ENCODE results near the gene LRRC8D. TPM values are rescaled to one million over a fixed set of nuclear protein-coding genes. Genes with fewer than 3 reads are reported as not detected.
"Not testable (repeated sequence)": the region's sequence is repeated elsewhere in the genome, so short reads cannot be mapped to it uniquely, and the experiment has no call there.

The LRRC8D gene
- total RNA-seq, 2 donors from 2014 or later: 7.6 to 13.0 TPM

- 51 to 64% methylated on average over 4 of the region's 4 CpGs for WGBS, 2 donors
- Histone ChIP-seq H3K9me3 (no peaks in the 10 kb centered on the region), H3K27me3 (no peaks in the 10 kb centered on the region), H3K4me1 (no peaks in the 10 kb centered on the region), H3K36me3 (replicated peaks in 1 of 2; ENCODE audit: insufficient read depth in 1 of 2, low read depth in 2 of 2) (no peaks in the 10 kb centered on the region), H3K4me3 (no peak overlapping the region), H3K27ac (no peak overlapping the region)
- ATAC-seq (no peak), DNase-seq (no peak)
- no peak for TF ChIP-seq CTCF (IDR thresholded peaks at IDR 0.05)
- no peak for TF ChIP-seq POLR2A (IDR thresholded peaks at IDR 0.05)
- intact Hi-C loops (cut with DNase I): no loop called here
Measured at GRCh38 chr1:89974696-89975470, 154.1 kb downstream of the LRRC8D start.

GRCh38 chr1:89975540-89976125 lies 154.8 kb downstream of the LRRC8D start:
- TF ChIP-seq POLR2A (IDR thresholded peaks at IDR 0.05) (no peak), CTCF (IDR thresholded peaks at IDR 0.05) (no peak)
- intact Hi-C loops (cut with DNase I): no loop called here
- ATAC-seq (no peak), DNase-seq (no peak)
- Histone ChIP-seq H3K27ac (no peak overlapping the region), H3K36me3 (replicated peaks in 1 of 2; ENCODE audit: insufficient read depth in 1 of 2, low read depth in 2 of 2) (no peaks in the 10 kb centered on the region), H3K4me3 (no peak overlapping the region), H3K9me3 (no peaks in the 10 kb centered on the region), H3K4me1 (no peaks in the 10 kb centered on the region), H3K27me3 (no peaks in the 10 kb centered on the region)
- WGBS, 2 donors: 60 to 71% methylated on average over 4 of the region's 4 CpGs

- no peaks in the 10 kb centered on the region for H3K36me3 ChIP-seq (replicated peaks in 1 of 2; ENCODE audit: insufficient read depth in 1 of 2, low read depth in 2 of 2)
- TF ChIP-seq POLR2A (IDR thresholded peaks at IDR 0.05) (no peak), CTCF (IDR thresholded peaks at IDR 0.05) (no peak)
- DNase-seq (no peak), ATAC-seq (no peak)
- 93 to 100% methylated on average over 1 of the region's 1 CpG for WGBS, 2 donors
- no peak overlapping the region for H3K4me3 ChIP-seq
- H3K27ac ChIP-seq: no peak overlapping the region
- H3K4me1 ChIP-seq: no peaks in the 10 kb centered on the region
- intact Hi-C loops (cut with DNase I): no loop called here
- H3K9me3 ChIP-seq: no peaks in the 10 kb centered on the region
- no peaks in the 10 kb centered on the region for H3K27me3 ChIP-seq
Measured at GRCh38 chr1:89978755-89979154, 157.9 kb downstream of the LRRC8D start.

GRCh38 chr1:89980605-89981004 lies 159.8 kb downstream of the LRRC8D start:
- H3K4me3 ChIP-seq: no peak overlapping the region
- no peaks in the 10 kb centered on the region for H3K27me3 ChIP-seq
- H3K36me3 ChIP-seq (replicated peaks in 1 of 2; ENCODE audit: insufficient read depth in 1 of 2, low read depth in 2 of 2): no peaks in the 10 kb centered on the region
- no peak for DNase-seq
- intact Hi-C loops (cut with DNase I): no loop called here
- no peak for ATAC-seq
- WGBS, 2 donors: 73 to 79% methylated on average over 4 of the region's 4 CpGs
- no peak for TF ChIP-seq POLR2A (IDR thresholded peaks at IDR 0.05)
- no peak overlapping the region for H3K27ac ChIP-seq
- no peaks in the 10 kb centered on the region for H3K9me3 ChIP-seq
- no peaks in the 10 kb centered on the region for H3K4me1 ChIP-seq

- H3K4me1 ChIP-seq; H3K27me3 ChIP-seq; intact Hi-C loops (cut with DNase I); H3K27ac ChIP-seq; H3K4me3 ChIP-seq; H3K9me3 ChIP-seq; ATAC-seq; H3K36me3 ChIP-seq (replicated peaks in 1 of 2; ENCODE audit: insufficient read depth in 1 of 2, low read depth in 2 of 2): not testable (repeated sequence)
- peak in 1 of 4 donors; percentile 17 for DNase-seq
- WGBS, 2 donors: 53 to 61% methylated on average over 2 of the region's 2 CpGs
Measured at GRCh38 chr1:89982846-89983245, 162.0 kb downstream of the LRRC8D start.

GRCh38 chr1:89984564-89985116 lies 163.8 kb downstream of the LRRC8D start:
- intact Hi-C loops (cut with DNase I): loop anchor here (5.0 kb wide), 1 partner anchor 182 kb away; no protein-coding TSS in a partner anchor
- H3K4me1 ChIP-seq; H3K36me3 ChIP-seq (replicated peaks in 1 of 2; ENCODE audit: insufficient read depth in 1 of 2, low read depth in 2 of 2); H3K4me3 ChIP-seq; H3K27ac ChIP-seq; DNase-seq; H3K27me3 ChIP-seq; ATAC-seq; H3K9me3 ChIP-seq: not testable (repeated sequence)
- WGBS, 2 donors: 95 to 98% methylated on average over 15 to 17 of the region's 33 CpGs
